Coronary artery (tissue), 2 donors: ENCODE measurements around the gene ALG14.

Experiments used
- DNase-seq: peaks from one replicate; pipeline ENCODE4 v3.0.0-alpha.2; 2017; ENCODE audit warnings: low spot score
- H3K27ac ChIP-seq, 2 donors: fragments of 200-600 bp; sonication (generic); one replicate each; pipeline ENCODE4 v1.5.1; 2016 to 2019
- H3K4me3 ChIP-seq: fragments of 200-600 bp; sonication (generic); 2 replicates; pipeline ENCODE4 v1.5.1; 2016; ENCODE audit warnings: mild to moderate bottlenecking, moderate library complexity
- CTCF ChIP-seq: fragments of 200-600 bp; sonication (generic); IDR thresholded peaks from one replicate; pipeline ENCODE4 v1.5.1; 2019; ENCODE audit warnings: antibody characterized with exemption

ALG14 gene

GRCh38 chr1:95018602-95019369 lies 54.0 kb downstream of the ALG14 start:
- Histone ChIP-seq H3K4me3 (no peak overlapping the region), H3K27ac (peak overlapping the region in 1 of 2 donors; percentile 1)
- no peak for TF ChIP-seq CTCF
- DNase-seq = no peak

GRCh38 chr1:95017775-95018174 lies 55.0 kb downstream of the ALG14 start:
- no peak overlapping the region for H3K4me3 ChIP-seq
- no peak for TF ChIP-seq CTCF
- no peak overlapping the region for H3K27ac ChIP-seq
- no peak for DNase-seq

- Histone ChIP-seq H3K27ac (peak overlapping the region; percentile 5 to 17), H3K4me3 (no peak overlapping the region)
- no peak for DNase-seq
- TF ChIP-seq CTCF = no peak
These were observed 57.7 kb downstream of the ALG14 start for GRCh38 chr1:95015076-95015475.

DNA sequence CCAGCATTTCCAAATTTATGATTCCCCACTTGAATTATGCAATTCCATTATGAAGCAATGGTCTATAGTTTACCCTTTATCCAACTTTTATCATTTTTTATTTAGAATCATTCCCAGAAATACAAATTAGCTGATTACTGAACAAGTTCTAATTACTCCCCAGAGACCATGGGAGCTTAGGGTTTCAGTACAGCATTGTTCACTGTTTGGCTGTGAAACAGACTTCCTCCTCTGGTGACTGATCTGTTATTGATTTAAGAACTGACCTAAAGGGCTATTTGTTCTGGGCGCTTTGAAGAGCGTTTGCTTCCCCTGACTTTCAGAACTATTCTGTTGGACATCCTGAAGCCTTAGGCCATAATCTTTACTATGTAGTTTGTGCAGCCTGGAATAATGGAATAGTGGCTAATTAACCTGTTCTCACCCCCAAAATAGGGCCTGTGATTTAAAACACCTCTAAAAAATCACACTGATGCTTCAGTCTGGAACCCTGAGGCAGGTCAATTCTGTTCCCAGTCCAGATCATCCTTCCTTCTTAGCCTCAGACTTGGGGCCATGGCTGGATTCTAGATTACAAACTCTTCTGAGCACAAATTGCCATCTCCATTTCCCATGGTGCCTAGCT lies 58.7 kb downstream of the ALG14 start:
- Histone ChIP-seq H3K27ac (peak overlapping the region; percentile 42 to 75), H3K4me3 (no peak overlapping the region)
- no peak for TF ChIP-seq CTCF
- DNase-seq = no peak

- DNase-seq = no peak
- Histone ChIP-seq H3K27ac (no peak overlapping the region), H3K4me3 (no peak overlapping the region)
- no peak for TF ChIP-seq CTCF
These were observed 60.4 kb downstream of the ALG14 start for GRCh38 chr1:95012389-95012788.

- H3K4me3 ChIP-seq = no peak overlapping the region
- no peak for TF ChIP-seq CTCF
- no peak for DNase-seq
- no peak overlapping the region for H3K27ac ChIP-seq
These were observed 62.6 kb downstream of the ALG14 start for GRCh38 chr1:95010158-95010557.

DNA sequence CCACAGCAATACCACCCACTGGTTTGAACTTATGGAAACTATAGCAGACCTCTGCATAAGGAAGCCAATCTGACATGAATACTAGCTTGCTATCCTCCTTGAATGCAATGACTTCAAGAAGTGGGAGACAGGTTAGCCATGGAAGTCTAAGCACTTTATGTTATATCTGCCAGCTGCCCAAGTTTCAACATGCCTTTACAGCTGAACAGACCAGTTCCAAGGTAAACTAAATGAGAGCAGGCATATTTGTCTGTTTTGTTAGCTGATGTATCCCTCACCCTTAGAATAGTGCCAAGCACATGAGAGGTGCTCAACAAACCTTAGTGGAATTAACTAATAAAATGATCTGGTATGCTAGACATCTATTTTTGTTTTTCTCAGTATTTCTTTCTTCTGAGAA lies 65.1 kb downstream of the ALG14 start:
- Histone ChIP-seq H3K4me3 (no peak overlapping the region), H3K27ac (peak overlapping the region in 1 of 2 donors; percentile 33)
- no peak for DNase-seq
- TF ChIP-seq CTCF = no peak
